IMR-90 (cell line): ENCODE results near the gene RNF34. TPM values are rescaled to one million over a fixed set of nuclear protein-coding genes. Genes with fewer than 3 reads are reported as not detected.

Source experiments
- ATAC-seq: fragments of 200-7000 bp; cut with Tn5 transposase; 2 replicates; pipeline ENCODE4 v1.9.1; 2020; ENCODE audit warnings: low read depth, mild to moderate bottlenecking, moderate library complexity
- BruUV-seq: library from RNA; stranded (reverse); fragments of 400-500 nt; replicated peaks from 2 replicates; lab custom pipeline; 2021; lab: Mats Ljungman, UMichigan
- CTCF ChIA-PET: fragments of 300-600 bp; formaldehyde crosslinking; extraction: SDS; loops from one replicate; lab custom pipeline; 2021; ENCODE audit warnings: antibody characterized with exemption; lab: Yijun Ruan, JAX
- POLR2A ChIA-PET: fragments of 300-600 bp; sonication (Branson Sonifier 250); formaldehyde crosslinking; loops from one replicate; lab custom pipeline; 2022; ENCODE audit warnings: antibody characterized with exemption; ENCODE audit not compliant: unreplicated experiment; lab: Charles Lee
- DNase-seq: peaks from one replicate; pipeline ENCODE4 v3.0.0; 2013
- H2AFZ ChIP-seq: replicated peaks from 2 replicates; pipeline ENCODE3; 2013; ENCODE audit warnings: low read length, mild to moderate bottlenecking; ENCODE audit not compliant: poor library complexity
- H2AK5ac ChIP-seq: 2 replicates; pipeline ENCODE4 v1.6.1; 2013; ENCODE audit warnings: low read depth, low read length, inconsistent platforms
- H2AK9ac ChIP-seq: replicated peaks from 2 replicates; pipeline ENCODE3; 2013; ENCODE audit warnings: mild to moderate bottlenecking, low read depth, low read length, moderate library complexity; ENCODE audit not compliant: poor library complexity
- H2BK120ac ChIP-seq: 2 replicates; pipeline ENCODE4 v1.6.1; 2013; ENCODE audit warnings: low read depth, low read length, inconsistent platforms
- H2BK15ac ChIP-seq: 3 replicates; pipeline ENCODE4 v1.6.1; 2013; ENCODE audit warnings: low read depth, low read length, inconsistent platforms
- H2BK20ac ChIP-seq: 2 replicates; pipeline ENCODE4 v1.6.1; 2013; ENCODE audit warnings: low read depth, mild to moderate bottlenecking, inconsistent platforms, low read length, moderate library complexity
- H2BK5ac ChIP-seq: 2 replicates; pipeline ENCODE4 v1.6.1; 2013; ENCODE audit warnings: mild to moderate bottlenecking, low read depth, low read length, inconsistent platforms; ENCODE audit not compliant: poor library complexity, severe bottlenecking
- H3K14ac ChIP-seq: replicated peaks from 2 replicates; pipeline ENCODE4 v1.6.1; 2013; ENCODE audit warnings: low read depth, low read length, inconsistent platforms
- H3K18ac ChIP-seq: 2 replicates; pipeline ENCODE4 v1.6.1; 2013; ENCODE audit warnings: low read depth, low read length, control low read depth
- H3K23ac ChIP-seq: 2 replicates; pipeline ENCODE4 v1.6.1; 2013; ENCODE audit warnings: low read depth, low read length, inconsistent platforms
- H3K27ac ChIP-seq: 2 replicates; pipeline ENCODE4 v1.5.1; 2013; ENCODE audit warnings: mild to moderate bottlenecking, control low read depth, low read length; ENCODE audit not compliant: insufficient read depth
- H3K27me3 ChIP-seq: 2 replicates; pipeline ENCODE4 v1.6.1; 2013; ENCODE audit warnings: low read length; ENCODE audit not compliant: control insufficient read depth, insufficient read depth
- H3K36me3 ChIP-seq: 2 replicates; pipeline ENCODE4 v1.6.1; 2013; ENCODE audit warnings: low read length, mixed read lengths; ENCODE audit not compliant: control insufficient read depth, insufficient read depth
- H3K4ac ChIP-seq: 2 replicates; pipeline ENCODE4 v1.6.1; 2013; ENCODE audit warnings: low read depth, low read length, inconsistent platforms
- H3K4me1 ChIP-seq: 2 replicates; pipeline ENCODE4 v1.6.1; 2013; ENCODE audit warnings: low read length, mixed read lengths; ENCODE audit not compliant: control insufficient read depth, insufficient read depth
- H3K4me2 ChIP-seq: 2 replicates; pipeline ENCODE4 v1.6.1; 2013; ENCODE audit warnings: low read depth, mild to moderate bottlenecking, control low read depth, low read length, moderate library complexity
- H3K4me3 ChIP-seq: 2 replicates; pipeline ENCODE4 v1.5.1; 2013; ENCODE audit warnings: low read depth, mild to moderate bottlenecking, control low read depth, low read length, moderate library complexity; ENCODE audit not compliant: insufficient read depth
- H3K56ac ChIP-seq: 2 replicates; pipeline ENCODE4 v1.6.1; 2013; ENCODE audit warnings: low read length, inconsistent platforms; ENCODE audit not compliant: insufficient read depth; ENCODE audit errors: extremely low read depth
- H3K79me1 ChIP-seq, 2 experiments: 2 replicates each; pipeline ENCODE4 v1.6.1; 2013; ENCODE audit warnings: low read length in 2 of 2, inconsistent platforms in 1 of 2, low read depth in 1 of 2
- H3K9ac ChIP-seq: 2 replicates; pipeline ENCODE4 v1.6.1; 2013; ENCODE audit warnings: low read depth, low read length, control low read depth
- H3K9me1 ChIP-seq: 2 replicates; pipeline ENCODE4 v1.6.1; 2013; ENCODE audit warnings: low read length, inconsistent platforms; ENCODE audit not compliant: insufficient read depth
- H3K9me3 ChIP-seq: 2 replicates; pipeline ENCODE4 v1.6.1; 2013; ENCODE audit warnings: low read length; ENCODE audit not compliant: control insufficient read depth, insufficient read depth
- H4K20me1 ChIP-seq: 2 replicates; pipeline ENCODE4 v1.6.1; 2013; ENCODE audit warnings: low read length, inconsistent platforms; ENCODE audit not compliant: insufficient read depth
- H4K5ac ChIP-seq: 2 replicates; pipeline ENCODE4 v1.6.1; 2013; ENCODE audit warnings: mild to moderate bottlenecking, low read depth, low read length, control low read depth
- H4K8ac ChIP-seq, 2 experiments: 2 replicates each; pipeline ENCODE4 v1.6.1; 2013; ENCODE audit warnings: low read depth in 2 of 2, low read length in 2 of 2, control low read depth in 1 of 2, inconsistent platforms in 1 of 2
- H4K91ac ChIP-seq: 2 replicates; pipeline ENCODE4 v1.6.1; 2013; ENCODE audit warnings: low read depth, low read length, inconsistent platforms; ENCODE audit not compliant: insufficient read depth
- BHLHE40 ChIP-seq: fragments of 150-350 bp; IDR thresholded peaks from 2 replicates; pipeline ENCODE4 v1.6.1; 2016; ENCODE audit warnings: mild to moderate bottlenecking, low read depth, low read length
- CEBPB ChIP-seq: IDR thresholded peaks from 2 replicates; pipeline ENCODE4 v1.6.1; 2012; ENCODE audit warnings: low read depth, low read length, improper control_type of control experiment
- CHD1 ChIP-seq: IDR thresholded peaks from 2 replicates; pipeline ENCODE4 v1.6.1; 2012; ENCODE audit warnings: low read depth, low read length, improper control_type of control experiment
- CTCF ChIP-seq: conservative IDR thresholded peaks from 2 replicates; pipeline ENCODE4 v1.5.1; 2012; ENCODE audit warnings: mild to moderate bottlenecking, low read depth, low read length, improper control_type of control experiment
- ELK1 ChIP-seq: fragments of 150-350 bp; IDR thresholded peaks from 2 replicates; pipeline ENCODE4 v1.6.1; 2016; ENCODE audit warnings: low read depth, mild to moderate bottlenecking, low read length, moderate library complexity, borderline replicate concordance
- FOS ChIP-seq: fragments of 150-350 bp; IDR thresholded peaks from 2 replicates; pipeline ENCODE4 v1.6.1; 2016; ENCODE audit warnings: low read depth, low read length
- MAFK ChIP-seq: IDR thresholded peaks from 2 replicates; pipeline ENCODE4 v1.6.1; 2012; ENCODE audit warnings: low read depth, low read length, improper control_type of control experiment
- MAZ ChIP-seq: IDR thresholded peaks from 2 replicates; pipeline ENCODE4 v1.6.1; 2012; ENCODE audit warnings: low read depth, mild to moderate bottlenecking, low read length, improper control_type of control experiment, moderate library complexity, borderline replicate concordance
- MXI1 ChIP-seq: IDR thresholded peaks from 2 replicates; pipeline ENCODE4 v1.6.1; 2012; ENCODE audit warnings: low read depth, mild to moderate bottlenecking, low read length, moderate library complexity, borderline replicate concordance
- NFE2L2 ChIP-seq: fragments of 150-350 bp; IDR thresholded peaks from 2 replicates; pipeline ENCODE4 v1.6.1; 2016; ENCODE audit warnings: low read depth, mild to moderate bottlenecking, low read length
- POLR2A ChIP-seq: IDR thresholded peaks from 2 replicates; pipeline ENCODE4 v1.6.1; 2012; ENCODE audit warnings: mild to moderate bottlenecking, low read depth, low read length
- RAD21 ChIP-seq: IDR thresholded peaks from 2 replicates; pipeline ENCODE4 v1.6.1; 2012; ENCODE audit warnings: low read length, improper control_type of control experiment
- RCOR1 ChIP-seq: IDR thresholded peaks from 2 replicates; pipeline ENCODE4 v1.6.1; 2012; ENCODE audit warnings: mild to moderate bottlenecking, low read length, improper control_type of control experiment; ENCODE audit not compliant: insufficient replicate concordance
- RFX5 ChIP-seq: IDR thresholded peaks from 2 replicates; pipeline ENCODE4 v1.8.0; 2012; ENCODE audit warnings: low read depth, mild to moderate bottlenecking, low read length, moderate library complexity
- SMC3 ChIP-seq: fragments of 150-350 bp; IDR thresholded peaks from 2 replicates; pipeline ENCODE4 v1.6.1; 2016; ENCODE audit warnings: low read depth, mild to moderate bottlenecking, antibody characterized with exemption, low read length, moderate library complexity
- USF2 ChIP-seq: fragments of 150-350 bp; IDR thresholded peaks from 2 replicates; pipeline ENCODE4 v1.6.1; 2017; ENCODE audit warnings: mild to moderate bottlenecking, antibody characterized with exemption, low read length, low read depth
- WGBS, 2 experiments: methylation state at CpG; one replicate each; pipeline versions ENCODE4 v1.1.5 to v1.1.7; 2013; ENCODE audit warnings: missing lambda C conversion rate in 2 of 2; ENCODE audit not compliant: insufficient read length in 1 of 2; ENCODE audit errors: extremely low coverage in 2 of 2; 5-methylcytosine and 5-hydroxymethylcytosine counted together
- dilution Hi-C: fragments of 300-500 bp; cut with HindIII; formaldehyde crosslinking; loops from one replicate; pipeline ENCODE4 v1.14.3; 2018; ENCODE audit warnings: low sequenced_read_pairs; ENCODE audit not compliant: unreplicated experiment
- in situ Hi-C: fragments of 300-500 bp; cut with MboI; formaldehyde crosslinking; loops from 3 replicates; pipeline ENCODE4 v1.14.3; 2019; ENCODE audit warnings: low sequenced_read_pairs, inconsistent platforms, mixed read lengths
- intact Hi-C: fragments of 100-400 bp; cut with micrococcal nuclease; formaldehyde crosslinking; loops from 2 replicates; pipeline ENCODE4 v1.10.0; 2022
- polyA plus RNA-seq, 3 experiments: library from polyadenylated mRNA; depleted of rRNA; stranded (reverse); fragments of >200 nt; gene quantifications; 2 replicates each; pipeline ENCODE4 v1.2.3, GENCODE V29; 2012; ENCODE audit warnings: low replicate concordance in 1 of 3
- total RNA-seq: library from RNA; depleted of rRNA; stranded (reverse); fragments of >200 nt; gene quantifications from 2 replicates; pipeline ENCODE4 v1.2.3, GENCODE V29; 2012

RNF34 gene
- total and polyA plus RNA-seq, 2 of the 4 experiments (the other 2 are of a cell fraction), result 33.2 to 69.5 TPM

- Histone ChIP-seq H2AK5ac (no peak overlapping the region), H2BK15ac (no peak overlapping the region), H3K9me1 (no peaks in the 10 kb centered on the region), H2BK20ac (no peak overlapping the region), H3K4me2 (no peak overlapping the region), H3K23ac (no peak overlapping the region), H2BK120ac (no peak overlapping the region), H3K4me3 (no peak overlapping the region), H3K27me3 (0 out of 2 replicates have a peak, but pooled peaks cover 1% of the 10 kb centered on the region), H3K14ac (no peak overlapping the region), H3K79me1 (no peaks in the 10 kb centered on the region), H3K56ac (no peak overlapping the region), H3K27ac (no peak overlapping the region), H3K9me3 (no peaks in the 10 kb centered on the region), H4K8ac (no peak overlapping the region), H3K4me1 (no peaks in the 10 kb centered on the region), H2AK9ac (no peak overlapping the region), H4K20me1 (no peaks in the 10 kb centered on the region), H4K91ac (no peak overlapping the region), H3K9ac (no peak overlapping the region), H2BK5ac (no peak overlapping the region), H4K5ac (no peak overlapping the region), H2AFZ (no peak overlapping the region), H3K36me3 (no peaks in the 10 kb centered on the region), H3K18ac (no peak overlapping the region), H3K4ac (no peak overlapping the region)
- ChIA-PET CTCF (interaction anchor here (0.7 kb wide), 1 partner anchor 350 kb away, joined by 3 read pairs; no protein-coding TSS in a partner anchor), POLR2A (no interaction called here)
- intact Hi-C loops, result no loop called here
- no TSS peak for BruUV-seq
- dilution Hi-C loops, result no loop called here
- no peak for TF ChIP-seq NFE2L2
- TF ChIP-seq CEBPB, result no peak
- no peak for TF ChIP-seq USF2
- no peak for TF ChIP-seq SMC3
- no peak for TF ChIP-seq CHD1
- TF ChIP-seq BHLHE40, result no peak
- no peak for TF ChIP-seq RCOR1
- TF ChIP-seq MAFK, result no peak
- TF ChIP-seq RFX5, result no peak
- TF ChIP-seq ELK1, result no peak
- TF ChIP-seq FOS, result no peak
- no peak for TF ChIP-seq POLR2A
- TF ChIP-seq CTCF, result no peak
- TF ChIP-seq MXI1, result no peak
- no peak for TF ChIP-seq MAZ
- TF ChIP-seq RAD21, result no peak
- WGBS, 2 experiments, result 62 to 100% methylated on average over 1 to 2 of the region's 5 CpGs
- in situ Hi-C loops, result no loop called here
- ATAC-seq (no peak), DNase-seq (peak; percentile 8)
Measured at GRCh38 chr12:121364683-121365121, 35.2 kb upstream of the RNF34 start.
